ENCODE data around the gene HMBS. TPM values are rescaled to one million over a fixed set of nuclear protein-coding genes. Genes with fewer than 3 reads are reported as not detected.
A peak's percentile ranks its signal among the peaks of the same experiment; 100 is the strongest.
"Not testable (repeated sequence)": the region's sequence is repeated elsewhere in the genome, so short reads cannot be mapped to it uniquely, and the experiment has no call there.

The HMBS gene
- total RNA-seq, 1 donor from 2014 or later: 10.0 TPM

DNA sequence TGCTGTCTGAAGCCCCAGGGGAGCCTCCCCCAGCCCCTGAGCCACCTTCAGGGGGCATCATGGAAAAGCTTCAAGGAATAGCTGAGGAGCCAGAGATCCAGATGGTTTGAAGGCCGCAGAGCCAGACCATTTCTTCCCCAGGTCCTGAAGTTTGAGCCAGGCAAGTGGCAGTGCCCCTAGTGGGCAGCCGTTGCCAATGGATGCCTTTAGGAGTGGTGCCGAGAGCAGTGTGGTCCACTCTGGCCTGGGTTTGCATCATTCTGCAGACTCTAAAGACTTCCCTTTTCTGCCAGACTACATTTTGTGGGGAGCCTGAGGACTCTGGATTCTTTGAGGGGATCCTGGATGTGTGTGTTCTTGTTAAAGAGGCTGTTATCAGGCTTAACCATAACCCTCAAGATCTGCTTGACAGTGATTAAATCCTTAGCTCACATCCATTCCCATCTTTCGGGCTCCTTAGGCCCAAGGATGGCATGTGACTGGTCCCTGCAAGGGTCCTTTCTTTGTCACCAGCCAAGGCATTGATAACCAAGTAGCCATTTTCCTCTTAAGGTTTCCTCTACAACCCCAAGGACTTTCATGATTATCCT, 49.8 kb downstream of the HMBS start:
- FAIRE-seq (no peak), DNase-seq (ENCODE audit: low read depth) (no peak)
- H3K4me3 ChIP-seq (ENCODE audit: low read depth, low read length): no peak overlapping the region
- no peaks in the 10 kb centered on the region for H3K27me3 ChIP-seq (ENCODE audit: control insufficient read depth, insufficient read depth, low read length)
- TF ChIP-seq, protein P1, sequence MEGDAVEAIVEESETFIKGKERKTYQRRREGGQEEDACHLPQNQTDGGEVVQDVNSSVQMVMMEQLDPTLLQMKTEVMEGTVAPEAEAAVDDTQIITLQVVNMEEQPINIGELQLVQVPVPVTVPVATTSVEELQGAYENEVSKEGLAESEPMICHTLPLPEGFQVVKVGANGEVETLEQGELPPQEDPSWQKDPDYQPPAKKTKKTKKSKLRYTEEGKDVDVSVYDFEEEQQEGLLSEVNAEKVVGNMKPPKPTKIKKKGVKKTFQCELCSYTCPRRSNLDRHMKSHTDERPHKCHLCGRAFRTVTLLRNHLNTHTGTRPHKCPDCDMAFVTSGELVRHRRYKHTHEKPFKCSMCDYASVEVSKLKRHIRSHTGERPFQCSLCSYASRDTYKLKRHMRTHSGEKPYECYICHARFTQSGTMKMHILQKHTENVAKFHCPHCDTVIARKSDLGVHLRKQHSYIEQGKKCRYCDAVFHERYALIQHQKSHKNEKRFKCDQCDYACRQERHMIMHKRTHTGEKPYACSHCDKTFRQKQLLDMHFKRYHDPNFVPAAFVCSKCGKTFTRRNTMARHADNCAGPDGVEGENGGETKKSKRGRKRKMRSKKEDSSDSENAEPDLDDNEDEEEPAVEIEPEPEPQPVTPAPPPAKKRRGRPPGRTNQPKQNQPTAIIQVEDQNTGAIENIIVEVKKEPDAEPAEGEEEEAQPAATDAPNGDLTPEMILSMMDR (IDR thresholded peaks at IDR 0.05; ENCODE audit: insufficient read depth, low read length, severe bottlenecking): peak; percentile 73
- H3K36me3 ChIP-seq (ENCODE audit: control insufficient read depth, insufficient read depth, low read length): peaks cover 30% of the 10 kb centered on the region

DNA sequence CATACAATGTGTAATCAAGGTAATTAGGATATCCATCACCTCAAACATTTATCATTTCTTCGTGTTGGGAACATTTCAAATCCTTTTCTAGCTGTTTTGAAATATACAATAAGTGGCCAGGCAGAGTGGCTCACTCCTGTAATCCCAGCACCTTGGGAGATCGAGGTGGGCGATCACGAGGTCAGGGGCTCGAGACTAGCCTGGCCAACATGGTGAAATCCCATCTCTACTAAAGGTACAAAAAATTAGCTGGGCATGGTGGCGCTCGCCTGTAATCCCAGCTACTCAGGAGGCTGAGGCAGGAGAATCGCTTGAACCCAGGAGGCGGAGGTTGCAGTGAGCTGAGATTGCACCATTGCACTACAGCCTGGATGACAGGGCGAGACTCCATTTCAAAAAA, 54.6 kb downstream of the HMBS start:
- H3K4me3 ChIP-seq (ENCODE audit: low read depth, low read length); DNase-seq (ENCODE audit: low read depth); FAIRE-seq; H3K27me3 ChIP-seq (ENCODE audit: control insufficient read depth, insufficient read depth, low read length); H3K36me3 ChIP-seq (ENCODE audit: control insufficient read depth, insufficient read depth, low read length): not testable (repeated sequence)

Other genes with a start within 250 kb of the HMBS start
- gene CXCR5, start 201.0 kb upstream of the HMBS start, total RNA-seq: not detected in 2 replicates
- 22.6 and 38.5 TPM in 2 replicates for gene BCL9L, start 159.0 kb upstream of the HMBS start, total RNA-seq
- 0.13 TPM in 1 of 2 replicates, not detected in the other for gene UPK2, start 128.6 kb upstream of the HMBS start, total RNA-seq
- gene FOXR1, start 113.1 kb upstream of the HMBS start, total RNA-seq: not detected in 2 replicates
- 21.3 and 22.5 TPM in 2 replicates for gene CENATAC, start 86.7 kb upstream of the HMBS start, total RNA-seq
- gene RPS25, start 66.5 kb upstream of the HMBS start, total RNA-seq: 529 and 1,126 TPM in 2 replicates
- 115 and 123 TPM in 2 replicates for gene TRAPPC4, start 66.1 kb upstream of the HMBS start, total RNA-seq
- 9.9 and 11.6 TPM in 2 replicates for gene SLC37A4, start 54.0 kb upstream of the HMBS start, total RNA-seq
- 292 and 301 TPM in 2 replicates for gene HYOU1, start 27.7 kb upstream of the HMBS start, total RNA-seq
- 24.5 and 27.0 TPM in 2 replicates for gene VPS11, start 17.1 kb upstream of the HMBS start, total RNA-seq
- gene DPAGT1, start 17.0 kb downstream of the HMBS start, total RNA-seq: 9.5 and 12.1 TPM in 2 replicates
- gene C2CD2L, start 22.5 kb downstream of the HMBS start, total RNA-seq: 1.3 and 2.3 TPM in 2 replicates
- 12.4 TPM in 2 replicates for gene HINFP, start 36.7 kb downstream of the HMBS start, total RNA-seq
- gene ABCG4, start 64.2 kb downstream of the HMBS start, total RNA-seq: under 0.01 and 0.13 TPM in 2 replicates
- gene NLRX1, start 83.8 kb downstream of the HMBS start, total RNA-seq: 13.7 and 44.8 TPM in 2 replicates
- gene NHERF4, start 100.6 kb downstream of the HMBS start, total RNA-seq: 0.13 TPM in 1 of 2 replicates, not detected in the other
- 5.5 and 6.4 TPM in 2 replicates for gene CBL, start 121.5 kb downstream of the HMBS start, total RNA-seq
- 25.7 and 36.3 TPM in 2 replicates for gene MCAM, start 232.2 kb downstream of the HMBS start, total RNA-seq
- gene RNF26, start 249.6 kb downstream of the HMBS start, total RNA-seq: 2.4 and 3.6 TPM in 2 replicates